Activated naive CD4-positive, alpha-beta T cell treated with anti-CD3 and anti-CD28 coated beads, Interleukin-2, amount 10 ng/mL, durations not matched to agents 7 days and 5 days (primary cell): Measurements from ENCODE around the gene AOC1.

Experiments
- CTCF ChIA-PET: fragments of 350-600 bp; sonication (Branson Sonifier 250); formaldehyde crosslinking; loops from one replicate; lab custom pipeline; 2021; ENCODE audit warnings: antibody characterized with exemption; lab: Charles Lee
- DNase-seq: peaks from one replicate; pipeline ENCODE4 v3.0.0-alpha.2; 2020
- H3K27ac Mint-ChIP-seq: one replicate; pipeline ENCODE4 v1.8.0; 2021; ENCODE audit warnings: mild to moderate bottlenecking, moderate library complexity, mixed read lengths
- H3K27me3 Mint-ChIP-seq: one replicate; pipeline ENCODE4 v1.8.0; 2021; ENCODE audit warnings: mild to moderate bottlenecking, mixed read lengths
- H3K36me3 Mint-ChIP-seq: one replicate; pipeline ENCODE4 v1.8.0; 2021; ENCODE audit warnings: mixed read lengths
- H3K4me1 Mint-ChIP-seq: one replicate; pipeline ENCODE4 v1.8.0; 2021; ENCODE audit warnings: mixed read lengths
- H3K4me3 Mint-ChIP-seq: one replicate; pipeline ENCODE4 v1.8.0; 2021; ENCODE audit warnings: mild to moderate bottlenecking, moderate library complexity, mixed read lengths
- H3K9me3 Mint-ChIP-seq: one replicate; pipeline ENCODE4 v1.8.0; 2021; ENCODE audit warnings: mixed read lengths

AOC1 gene

GRCh38 chr7:150846291-150847115 is 5.8 kb upstream of the AOC1 start:
- Mint-ChIP-seq H3K27ac (no peak overlapping the region), H3K4me3 (no peak overlapping the region), H3K27me3 (peaks cover 17% of the 10 kb centered on the region), H3K4me1 (no peaks in the 10 kb centered on the region), H3K36me3 (no peaks in the 10 kb centered on the region), H3K9me3 (no peaks in the 10 kb centered on the region)
- CTCF ChIA-PET: interaction anchor here (0.6 kb wide), 1 partner anchor 1479 kb away, joined by 3 read pairs; no protein-coding TSS in a partner anchor
- DNase-seq: no peak

- Mint-ChIP-seq H3K4me3 (no peak overlapping the region), H3K36me3 (no peaks in the 10 kb centered on the region), H3K27ac (no peak overlapping the region), H3K27me3 (peaks cover 27% of the 10 kb centered on the region), H3K4me1 (peaks cover 3% of the 10 kb centered on the region), H3K9me3 (no peaks in the 10 kb centered on the region)
- CTCF ChIA-PET: no interaction called here
- no peak for DNase-seq
Measured at GRCh38 chr7:150847536-150847935, 4.8 kb upstream of the AOC1 start.

GRCh38 chr7:150848111-150848510 is 4.2 kb upstream of the AOC1 start:
- CTCF ChIA-PET: no interaction called here
- H3K4me1 Mint-ChIP-seq: peaks cover 6% of the 10 kb centered on the region
- no peaks in the 10 kb centered on the region for H3K36me3 Mint-ChIP-seq
- H3K4me3 Mint-ChIP-seq: no peak overlapping the region
- DNase-seq: no peak
- peaks cover 32% of the 10 kb centered on the region for H3K27me3 Mint-ChIP-seq
- no peaks in the 10 kb centered on the region for H3K9me3 Mint-ChIP-seq
- H3K27ac Mint-ChIP-seq: no peak overlapping the region

GRCh38 chr7:150848561-150849115 is 3.7 kb upstream of the AOC1 start:
- no peak overlapping the region for H3K4me3 Mint-ChIP-seq
- peaks cover 6% of the 10 kb centered on the region for H3K4me1 Mint-ChIP-seq

GRCh38 chr7:150849204-150849775 is 3.0 kb upstream of the AOC1 start:
- CTCF ChIA-PET: interaction anchor here (2.0 kb wide), 1 partner anchor 27 kb away, joined by 4 read pairs; no protein-coding TSS in a partner anchor
- no peak for DNase-seq
- Mint-ChIP-seq H3K9me3 (no peaks in the 10 kb centered on the region), H3K36me3 (no peaks in the 10 kb centered on the region), H3K4me3 (no peak overlapping the region), H3K27ac (no peak overlapping the region), H3K4me1 (peaks cover 6% of the 10 kb centered on the region), H3K27me3 (peaks cover 37% of the 10 kb centered on the region)

More at GRCh38 chr7:150848561-150849115, 3.7 kb upstream of the AOC1 start:
- CTCF ChIA-PET: no interaction called here
- DNase-seq: no peak
- no peaks in the 10 kb centered on the region for H3K36me3 Mint-ChIP-seq
- no peaks in the 10 kb centered on the region for H3K9me3 Mint-ChIP-seq
- no peak overlapping the region for H3K27ac Mint-ChIP-seq
- peaks cover 32% of the 10 kb centered on the region for H3K27me3 Mint-ChIP-seq

GRCh38 chr7:150850273-150850672 is 2.0 kb upstream of the AOC1 start:
- DNase-seq: no peak
- CTCF ChIA-PET: interaction anchor here (2.0 kb wide), 1 partner anchor 26 kb away, joined by 4 read pairs; no protein-coding TSS in a partner anchor
- H3K27ac Mint-ChIP-seq: no peak overlapping the region
- H3K4me1 Mint-ChIP-seq: peaks cover 6% of the 10 kb centered on the region
- no peaks in the 10 kb centered on the region for H3K36me3 Mint-ChIP-seq
- no peak overlapping the region for H3K4me3 Mint-ChIP-seq
- peaks cover 45% of the 10 kb centered on the region for H3K27me3 Mint-ChIP-seq
- no peaks in the 10 kb centered on the region for H3K9me3 Mint-ChIP-seq

GRCh38 chr7:150851492-150852370 is 586 bp upstream of the AOC1 start:
- CTCF ChIA-PET: no interaction called here
- DNase-seq: no peak

GRCh38 chr7:150854066-150855000 is 2.0 kb downstream of the AOC1 start:
- no peak overlapping the region for H3K27ac Mint-ChIP-seq
- H3K4me3 Mint-ChIP-seq: no peak overlapping the region
- CTCF ChIA-PET: interaction anchor here (1.0 kb wide), 1 partner anchor 21 kb away, joined by 3 read pairs; no protein-coding TSS in a partner anchor
- H3K36me3 Mint-ChIP-seq: no peaks in the 10 kb centered on the region
- H3K9me3 Mint-ChIP-seq: no peaks in the 10 kb centered on the region
- peaks cover 35% of the 10 kb centered on the region for H3K27me3 Mint-ChIP-seq
- no peak for DNase-seq
- H3K4me1 Mint-ChIP-seq: peaks cover 6% of the 10 kb centered on the region

More at GRCh38 chr7:150851492-150852370, 586 bp upstream of the AOC1 start:
- Mint-ChIP-seq H3K4me3 (no peak overlapping the region), H3K4me1 (peaks cover 6% of the 10 kb centered on the region), H3K36me3 (no peaks in the 10 kb centered on the region), H3K9me3 (no peaks in the 10 kb centered on the region), H3K27me3 (peaks cover 35% of the 10 kb centered on the region), H3K27ac (no peak overlapping the region)

GRCh38 chr7:150855046-150855445 is 2.7 kb downstream of the AOC1 start:
- peaks cover 38% of the 10 kb centered on the region for H3K27me3 Mint-ChIP-seq
- CTCF ChIA-PET: interaction anchor here (1.0 kb wide), 1 partner anchor 21 kb away, joined by 3 read pairs; no protein-coding TSS in a partner anchor
- no peaks in the 10 kb centered on the region for H3K36me3 Mint-ChIP-seq
- peaks cover 6% of the 10 kb centered on the region for H3K4me1 Mint-ChIP-seq
- no peaks in the 10 kb centered on the region for H3K9me3 Mint-ChIP-seq
- DNase-seq: no peak
- no peak overlapping the region for H3K27ac Mint-ChIP-seq
- no peak overlapping the region for H3K4me3 Mint-ChIP-seq

- H3K9me3 Mint-ChIP-seq: no peaks in the 10 kb centered on the region
Measured at GRCh38 chr7:150855476-150856302, 3.4 kb downstream of the AOC1 start.

GRCh38 chr7:150856303-150857275 is 4.3 kb downstream of the AOC1 start:
- DNase-seq: no peak
- CTCF ChIA-PET: interaction anchor here (0.7 kb wide), 1 partner anchor 1028 kb away, joined by 3 read pairs; no protein-coding TSS in a partner anchor
- H3K27me3 Mint-ChIP-seq: peaks cover 44% of the 10 kb centered on the region
- H3K27ac Mint-ChIP-seq: no peak overlapping the region
- H3K36me3 Mint-ChIP-seq: no peaks in the 10 kb centered on the region
- H3K4me3 Mint-ChIP-seq: no peak overlapping the region
- no peaks in the 10 kb centered on the region for H3K9me3 Mint-ChIP-seq
- peaks cover 6% of the 10 kb centered on the region for H3K4me1 Mint-ChIP-seq

More at GRCh38 chr7:150855476-150856302, 3.4 kb downstream of the AOC1 start:
- Mint-ChIP-seq H3K4me1 (peaks cover 6% of the 10 kb centered on the region), H3K27ac (no peak overlapping the region), H3K27me3 (peaks cover 43% of the 10 kb centered on the region), H3K4me3 (no peak overlapping the region), H3K36me3 (no peaks in the 10 kb centered on the region)
- no peak for DNase-seq
- CTCF ChIA-PET: interaction anchor here (0.7 to 1.0 kb wide), 2 partner anchors 20 to 1029 kb away, joined by 3 read pairs; no protein-coding TSS in a partner anchor
